DND-41 (cell line): ENCODE measurements around the gene KRTAP4-4.

Source experiments
- ATAC-seq: fragments of 200-7000 bp; cut with Tn5 transposase; 3 replicates; pipeline ENCODE4 v1.9.1; 2021; ENCODE audit warnings: low read depth; ENCODE audit not compliant: insufficient read depth
- DNase-seq: peaks from one replicate; pipeline ENCODE4 v3.0.0-alpha.2; 2020
- H2AFZ ChIP-seq: 2 replicates; pipeline ENCODE4 v1.6.0; 2012; ENCODE audit warnings: low read depth, low read length
- H3K27ac ChIP-seq: 2 replicates; pipeline ENCODE4 v1.5.1; 2012; ENCODE audit warnings: low read length, inconsistent platforms
- H3K27me3 ChIP-seq: fragments of 200-600 bp; sonication (generic); 2 replicates; pipeline ENCODE4 v1.6.0; 2012; ENCODE audit warnings: low read length, mild to moderate bottlenecking, inconsistent platforms; ENCODE audit not compliant: insufficient read depth, poor library complexity
- H3K36me3 ChIP-seq: 2 replicates; pipeline ENCODE4 v1.5.1; 2012; ENCODE audit warnings: low read length, inconsistent platforms; ENCODE audit not compliant: insufficient read depth
- H3K4me1 ChIP-seq: 2 replicates; pipeline ENCODE4 v1.5.1; 2012; ENCODE audit warnings: mild to moderate bottlenecking, low read length; ENCODE audit not compliant: insufficient read depth
- H3K4me2 ChIP-seq: 2 replicates; pipeline ENCODE4 v1.6.0; 2012; ENCODE audit warnings: mild to moderate bottlenecking, moderate library complexity, low read length, inconsistent platforms; ENCODE audit not compliant: insufficient read depth
- H3K4me3 ChIP-seq, 2 experiments: fragments of 200-600 bp in 1 of 2; shearing (Covaris generic) in 1 of 2; 2 replicates each; pipeline ENCODE4 v1.5.1; 2012 to 2016; ENCODE audit warnings: inconsistent platforms in 2 of 2, low read length in 2 of 2, mild to moderate bottlenecking in 2 of 2, low read depth in 1 of 2, moderate library complexity in 1 of 2
- H3K79me2 ChIP-seq: 2 replicates; pipeline ENCODE4 v1.6.0; 2012; ENCODE audit warnings: low read length, inconsistent platforms; ENCODE audit not compliant: insufficient read depth
- H3K9ac ChIP-seq: 2 replicates; pipeline ENCODE4 v1.6.0; 2012; ENCODE audit warnings: low read depth, mild to moderate bottlenecking, inconsistent platforms, low read length, moderate library complexity
- H3K9me3 ChIP-seq: 2 replicates; pipeline ENCODE4 v1.5.1; 2012; ENCODE audit warnings: low read length, moderate library complexity, mild to moderate bottlenecking, inconsistent platforms; ENCODE audit not compliant: insufficient read depth, severe bottlenecking
- H4K20me1 ChIP-seq: 2 replicates; pipeline ENCODE4 v1.6.0; 2012; ENCODE audit warnings: low read length; ENCODE audit not compliant: insufficient read depth
- EZH2 ChIP-seq: IDR thresholded peaks from 3 replicates; pipeline ENCODE4 v1.6.1; 2012; ENCODE audit warnings: borderline replicate concordance, low read depth, mild to moderate bottlenecking, moderate library complexity, low read length, inconsistent platforms; ENCODE audit not compliant: severe bottlenecking
- TF ChIP-seq, protein P1 (sequence below): IDR thresholded peaks from 2 replicates; pipeline ENCODE4 v1.5.1; 2012; ENCODE audit warnings: borderline replicate concordance, low read length, moderate library complexity, mild to moderate bottlenecking; ENCODE audit not compliant: poor library complexity, severe bottlenecking; ENCODE audit errors: extremely low read depth

Gene KRTAP4-4

DNA sequence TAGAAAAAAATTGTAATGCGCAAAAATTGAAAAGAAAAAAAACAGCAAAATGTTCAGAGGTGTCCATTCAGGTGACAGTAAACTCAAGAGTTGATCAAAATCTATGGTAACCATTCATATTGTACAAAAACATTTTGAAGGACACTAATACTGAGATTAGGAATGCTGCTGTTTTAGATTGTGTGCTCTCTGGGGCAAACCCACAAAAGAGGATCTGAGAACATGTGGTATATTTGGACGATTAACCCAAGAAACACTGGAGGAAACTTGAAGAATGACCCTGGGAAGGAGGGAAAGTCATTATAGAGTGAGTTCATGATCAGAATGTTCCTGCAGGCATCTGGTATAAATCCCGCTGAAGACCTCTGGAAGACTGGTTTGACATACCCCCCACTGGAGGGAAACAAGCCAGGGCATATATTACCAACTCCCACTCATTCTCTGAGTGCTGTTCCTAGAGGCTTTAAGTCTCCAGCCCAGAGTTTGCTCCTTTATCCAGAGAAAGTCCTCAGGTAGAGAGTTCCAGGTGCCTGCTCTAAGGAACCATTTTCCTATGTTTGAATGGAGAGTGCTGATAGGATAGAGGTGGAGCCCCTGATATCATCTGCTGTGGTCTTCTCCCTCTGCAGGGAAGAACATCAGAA is 16.3 kb upstream of the KRTAP4-4 start:
- Histone ChIP-seq H3K9me3 (no peaks in the 10 kb centered on the region), H3K79me2 (no peaks in the 10 kb centered on the region), H3K4me1 (no peaks in the 10 kb centered on the region), H3K36me3 (no peaks in the 10 kb centered on the region), H2AFZ (no peak overlapping the region), H4K20me1 (no peaks in the 10 kb centered on the region), H3K9ac (no peak overlapping the region), H3K27me3 (peaks cover 15% of the 10 kb centered on the region), H3K4me3 (no peak overlapping the region), H3K4me2 (no peak overlapping the region), H3K27ac (no peak overlapping the region)
- no peak for TF ChIP-seq EZH2
- TF ChIP-seq, protein P1, sequence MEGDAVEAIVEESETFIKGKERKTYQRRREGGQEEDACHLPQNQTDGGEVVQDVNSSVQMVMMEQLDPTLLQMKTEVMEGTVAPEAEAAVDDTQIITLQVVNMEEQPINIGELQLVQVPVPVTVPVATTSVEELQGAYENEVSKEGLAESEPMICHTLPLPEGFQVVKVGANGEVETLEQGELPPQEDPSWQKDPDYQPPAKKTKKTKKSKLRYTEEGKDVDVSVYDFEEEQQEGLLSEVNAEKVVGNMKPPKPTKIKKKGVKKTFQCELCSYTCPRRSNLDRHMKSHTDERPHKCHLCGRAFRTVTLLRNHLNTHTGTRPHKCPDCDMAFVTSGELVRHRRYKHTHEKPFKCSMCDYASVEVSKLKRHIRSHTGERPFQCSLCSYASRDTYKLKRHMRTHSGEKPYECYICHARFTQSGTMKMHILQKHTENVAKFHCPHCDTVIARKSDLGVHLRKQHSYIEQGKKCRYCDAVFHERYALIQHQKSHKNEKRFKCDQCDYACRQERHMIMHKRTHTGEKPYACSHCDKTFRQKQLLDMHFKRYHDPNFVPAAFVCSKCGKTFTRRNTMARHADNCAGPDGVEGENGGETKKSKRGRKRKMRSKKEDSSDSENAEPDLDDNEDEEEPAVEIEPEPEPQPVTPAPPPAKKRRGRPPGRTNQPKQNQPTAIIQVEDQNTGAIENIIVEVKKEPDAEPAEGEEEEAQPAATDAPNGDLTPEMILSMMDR = no peak
- ATAC-seq = no peak
- no peak for DNase-seq

DNA sequence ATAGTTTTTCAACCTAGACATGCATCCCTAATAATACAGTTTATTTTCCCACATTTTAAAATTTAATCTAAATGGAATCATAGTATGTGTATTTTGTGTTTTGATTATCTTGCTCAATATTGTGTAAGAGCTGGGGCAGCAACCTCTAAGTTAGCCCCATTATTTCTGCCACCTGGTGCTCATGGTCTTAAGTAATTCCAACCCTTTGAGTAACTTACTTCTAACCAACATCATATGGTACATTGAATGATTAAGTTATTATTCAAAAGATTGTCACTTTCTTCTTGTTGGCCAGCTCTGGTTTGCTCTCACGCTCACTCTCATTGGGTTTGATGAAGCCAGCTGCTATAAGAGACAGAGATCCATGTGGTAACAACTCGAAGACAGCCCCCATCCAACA is 11.3 kb upstream of the KRTAP4-4 start:
- Histone ChIP-seq H3K4me1 (no peaks in the 10 kb centered on the region), H3K9ac (no peak overlapping the region), H3K4me2 (no peak overlapping the region), H3K27ac (no peak overlapping the region), H3K79me2 (no peaks in the 10 kb centered on the region), H2AFZ (no peak overlapping the region), H3K4me3 (no peak overlapping the region), H3K9me3 (no peaks in the 10 kb centered on the region), H4K20me1 (no peaks in the 10 kb centered on the region), H3K27me3 (no peaks in the 10 kb centered on the region), H3K36me3 (no peaks in the 10 kb centered on the region)
- no peak for TF ChIP-seq EZH2
- TF ChIP-seq, protein P1 = no peak
- ATAC-seq (no peak), DNase-seq (no peak)

DNA sequence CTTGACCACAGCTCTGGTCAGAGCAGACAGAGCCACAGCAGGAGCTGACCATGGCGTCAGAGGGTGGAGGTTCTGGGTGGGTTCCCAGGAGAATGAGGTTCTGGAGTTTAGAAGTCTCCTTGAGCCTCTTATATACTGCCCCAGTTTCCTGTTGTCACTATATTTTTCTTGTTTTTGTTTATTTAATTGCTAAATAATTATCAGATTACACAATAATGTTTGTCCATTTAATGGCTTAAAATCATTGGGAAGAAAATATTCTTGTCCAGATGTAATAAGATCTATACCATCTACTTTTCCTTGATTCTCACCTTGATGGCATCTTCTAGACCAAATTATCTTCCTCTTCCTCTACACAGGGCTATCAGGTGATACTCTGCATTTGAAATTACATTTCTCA is 7.6 kb upstream of the KRTAP4-4 start, which contains the start of gene KRTAP4-3:
TSS of gene KRTAP4-3 (minus strand) at position 101 of the 400 bp plus-strand sequence. CDS start at position 52, 49 bp downstream.
- no peak for TF ChIP-seq EZH2
- TF ChIP-seq, protein P1 = no peak
- Histone ChIP-seq H3K4me2 (no peak within 1 kb of the TSS), H3K9ac (no peak within 1 kb of the TSS), H3K27me3 (no peaks in the 10 kb centered on the region), H3K4me1 (no peaks in the 10 kb centered on the region), H3K27ac (no peak within 1 kb of the TSS), H3K9me3 (no peaks in the 10 kb centered on the region), H2AFZ (no peak within 1 kb of the TSS), H4K20me1 (no peaks in the 10 kb centered on the region), H3K36me3 (no peaks in the 10 kb centered on the region), H3K4me3 (no peak within 1 kb of the TSS), H3K79me2 (no peaks in the 10 kb centered on the region)
- DNase-seq = no peak
- no peak for ATAC-seq

DNA sequence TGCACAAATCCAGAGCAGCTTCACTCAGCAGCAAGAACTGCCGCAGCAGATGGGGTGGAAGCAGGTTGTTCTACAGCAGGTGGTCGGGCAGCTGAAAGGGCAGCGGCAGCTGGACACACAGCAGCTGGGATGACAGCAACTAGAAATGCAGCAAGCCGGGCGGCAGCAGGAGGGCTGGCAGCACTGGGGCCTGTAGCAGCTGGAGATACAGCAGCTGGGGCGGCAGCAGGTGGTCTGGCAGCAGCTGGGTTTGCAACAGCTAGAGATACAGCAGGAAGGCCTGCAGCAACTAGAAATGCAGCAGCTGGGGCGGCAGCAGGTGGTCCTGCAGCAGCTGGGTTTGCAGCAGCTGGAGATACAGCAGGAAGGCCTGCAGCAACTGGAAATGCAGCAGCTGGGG is 7.0 kb upstream of the KRTAP4-4 start:
- no peak overlapping the region for H3K27ac ChIP-seq
- H3K4me1 ChIP-seq = no peaks in the 10 kb centered on the region
- no peak for ATAC-seq
- H3K4me2 ChIP-seq = no peak overlapping the region
- no peaks in the 10 kb centered on the region for H4K20me1 ChIP-seq
- no peak overlapping the region for H3K9ac ChIP-seq
- H3K9me3 ChIP-seq = no peaks in the 10 kb centered on the region
- DNase-seq = no peak
- TF ChIP-seq, protein P1 = no peak
- no peak for TF ChIP-seq EZH2
- no peaks in the 10 kb centered on the region for H3K27me3 ChIP-seq
- H3K4me3 ChIP-seq = no peak overlapping the region
- H3K79me2 ChIP-seq = no peaks in the 10 kb centered on the region
- no peak overlapping the region for H2AFZ ChIP-seq
- no peaks in the 10 kb centered on the region for H3K36me3 ChIP-seq
